GM21360 (cell line): ENCODE data around the gene ZNF256.

Experiments
- ATAC-seq: cut with Tn5 transposase; IDR thresholded peaks from one replicate; pipeline ENCODE4 v1.9.1; 2021; ENCODE audit warnings: mild to moderate bottlenecking, moderate library complexity; ENCODE audit not compliant: unreplicated experiment

ZNF256 gene

DNA sequence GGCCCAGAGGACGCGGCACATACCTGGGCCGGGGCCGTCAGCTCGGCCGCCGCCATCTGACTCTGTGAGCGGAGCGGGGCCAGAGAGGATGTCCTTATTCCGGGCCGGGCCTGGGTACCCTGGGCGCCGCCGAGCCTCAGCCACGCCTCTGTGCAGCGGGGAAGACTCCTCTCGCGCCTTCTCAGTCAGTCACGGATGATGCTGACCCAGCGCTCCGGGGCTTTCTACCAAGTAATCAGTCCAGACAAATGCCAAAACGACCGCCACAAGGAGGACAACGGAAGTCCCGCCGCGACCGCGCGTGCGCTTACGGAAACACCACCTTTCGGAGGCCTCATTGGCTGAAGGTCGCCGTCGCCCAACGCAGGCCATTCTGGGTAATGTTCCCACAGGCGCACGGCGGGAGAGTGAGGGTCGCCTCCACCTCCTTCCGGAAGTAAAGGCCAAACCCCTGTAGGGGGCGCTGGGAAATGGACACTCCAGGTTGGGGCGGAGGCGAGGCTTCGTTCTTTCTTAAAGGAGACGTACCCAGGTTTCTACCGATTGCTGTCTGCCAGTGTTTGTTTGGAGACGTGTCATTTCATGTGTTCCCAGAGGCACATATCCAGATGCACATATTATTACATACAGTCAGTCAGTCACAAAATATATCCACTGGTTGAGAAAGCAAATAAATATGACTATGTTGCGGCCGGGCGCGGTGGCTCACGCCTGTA lies at the start of gene ZNF256:
Gene ZNF256 (minus strand): TSS at position 288 of the 716 bp plus-strand sequence. CDS start 232 bp downstream, at position 56.
- ATAC-seq, result peak; percentile 89

GRCh38 chr19:57992841-57993240 lies 45.3 kb upstream of the ZNF256 start:
- no peak for ATAC-seq

GRCh38 chr19:57978586-57979289 lies 31.2 kb upstream of the ZNF256 start:
- ATAC-seq, result no peak

DNA sequence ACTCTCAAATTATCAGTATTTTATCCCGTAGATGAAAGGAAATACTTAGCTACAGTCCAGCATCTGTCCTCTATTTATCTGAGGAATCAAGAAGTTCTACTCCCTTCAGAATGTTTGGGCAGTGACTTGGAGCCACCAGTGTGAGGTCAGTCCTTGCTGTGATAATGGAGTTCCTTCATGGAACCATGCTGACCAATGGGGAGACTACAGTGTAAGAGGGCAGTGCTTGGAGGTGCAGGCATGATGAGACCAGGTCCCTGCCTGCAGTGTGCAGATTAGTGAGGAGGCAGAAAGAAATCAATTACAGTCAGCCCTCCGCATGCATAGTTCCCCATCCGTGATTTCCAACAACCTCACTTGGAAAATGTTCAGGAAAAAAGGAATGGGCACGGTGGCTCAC lies 26.9 kb upstream of the ZNF256 start, which contains the start of gene C19orf18:
Gene C19orf18 (minus strand): TSS at position 101 of the 400 bp plus-strand sequence. CDS start 102 bp downstream, outside the sequence.
- ATAC-seq, result no peak

DNA sequence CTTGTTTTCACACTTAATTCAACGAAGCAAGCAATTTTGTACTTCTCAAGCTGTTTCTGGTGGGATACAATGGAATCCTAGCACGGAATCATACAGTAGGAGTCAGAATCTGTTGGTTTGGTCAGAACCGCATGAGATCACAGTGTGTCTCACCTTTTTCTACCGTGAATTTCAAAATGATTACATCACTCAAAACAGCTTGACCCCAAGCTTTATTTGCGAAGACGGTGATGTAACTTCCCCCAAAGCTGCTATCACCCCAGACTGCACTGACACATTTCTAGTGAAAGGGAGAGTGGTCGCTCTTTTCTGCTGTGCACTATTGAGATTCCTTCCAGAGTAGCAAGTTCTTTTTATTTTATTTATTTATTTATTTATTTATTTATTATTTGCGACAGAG lies 17.3 kb upstream of the ZNF256 start:
- ATAC-seq, result no peak

GRCh38 chr19:57961785-57962184 lies 14.3 kb upstream of the ZNF256 start:
- ATAC-seq, result no peak

DNA sequence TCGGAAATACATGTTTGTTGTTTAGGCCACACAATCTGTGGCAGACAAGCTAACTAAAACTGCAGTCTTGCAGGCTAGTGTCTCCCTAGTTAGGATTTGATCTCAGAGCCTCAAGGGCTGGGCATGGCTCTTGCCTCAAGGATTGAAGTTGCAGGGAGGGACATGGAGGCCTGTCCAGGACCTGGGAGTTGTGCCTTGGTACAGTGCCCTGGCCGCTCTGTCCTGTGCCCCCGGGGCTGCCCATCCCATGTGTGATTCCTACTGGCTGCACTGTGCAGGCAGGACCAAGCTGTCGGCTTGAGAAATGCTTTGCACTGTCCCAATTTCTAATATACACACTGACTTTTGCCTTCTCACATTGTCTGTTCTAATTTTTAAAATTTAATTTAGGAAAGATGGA lies 7.5 kb upstream of the ZNF256 start:
- no peak for ATAC-seq

DNA sequence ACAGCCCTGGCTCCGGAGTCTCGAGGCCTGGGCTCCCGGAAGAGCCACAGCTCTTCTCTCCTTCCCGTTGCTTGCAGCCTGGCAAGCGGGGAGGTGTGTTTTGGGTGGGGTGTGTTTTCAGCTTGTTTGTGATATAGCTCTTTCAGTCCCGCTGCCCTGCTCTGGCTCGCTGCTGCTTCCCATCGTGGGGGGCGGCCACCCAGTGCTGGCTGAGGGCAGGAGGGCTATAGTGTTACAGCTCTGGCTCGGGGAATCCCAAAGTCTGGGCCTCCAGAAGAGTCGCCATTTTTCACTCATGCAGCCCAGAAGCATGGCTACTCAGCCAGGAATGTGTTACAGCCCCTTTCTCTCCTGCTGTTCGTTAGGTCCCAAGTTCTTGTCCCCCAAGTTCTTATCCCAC lies 2.2 kb upstream of the ZNF256 start:
- no peak for ATAC-seq

GRCh38 chr19:57949296-57949695 lies 1.8 kb upstream of the ZNF256 start:
- ATAC-seq, result no peak

GRCh38 chr19:57947088-57947418 lies 453 bp downstream of the ZNF256 start:
- ATAC-seq, result no peak

DNA sequence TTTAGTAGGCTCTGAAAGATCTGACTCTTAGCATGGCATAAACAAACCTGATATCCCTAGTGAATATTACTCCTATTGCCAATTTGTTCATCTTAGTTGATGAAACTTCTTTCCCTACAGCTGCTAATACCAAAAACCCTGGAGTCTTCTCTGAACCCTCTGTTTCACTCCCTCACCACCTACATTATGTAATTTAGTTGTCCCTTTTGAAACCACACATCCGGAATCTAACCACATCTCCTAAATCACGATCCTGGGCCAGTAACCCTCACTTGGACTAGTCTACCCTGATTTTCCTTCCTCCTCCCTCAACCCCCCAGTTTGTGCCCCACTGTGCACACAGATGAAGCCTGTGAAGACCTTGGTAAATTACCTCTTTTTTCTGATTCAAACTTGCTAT lies 1.2 kb downstream of the ZNF256 start:
- ATAC-seq, result no peak

GRCh38 chr19:57941593-57941992 lies 5.9 kb downstream of the ZNF256 start:
- no peak for ATAC-seq

GRCh38 chr19:57935731-57936130 lies 11.8 kb downstream of the ZNF256 start:
- no peak for ATAC-seq

DNA sequence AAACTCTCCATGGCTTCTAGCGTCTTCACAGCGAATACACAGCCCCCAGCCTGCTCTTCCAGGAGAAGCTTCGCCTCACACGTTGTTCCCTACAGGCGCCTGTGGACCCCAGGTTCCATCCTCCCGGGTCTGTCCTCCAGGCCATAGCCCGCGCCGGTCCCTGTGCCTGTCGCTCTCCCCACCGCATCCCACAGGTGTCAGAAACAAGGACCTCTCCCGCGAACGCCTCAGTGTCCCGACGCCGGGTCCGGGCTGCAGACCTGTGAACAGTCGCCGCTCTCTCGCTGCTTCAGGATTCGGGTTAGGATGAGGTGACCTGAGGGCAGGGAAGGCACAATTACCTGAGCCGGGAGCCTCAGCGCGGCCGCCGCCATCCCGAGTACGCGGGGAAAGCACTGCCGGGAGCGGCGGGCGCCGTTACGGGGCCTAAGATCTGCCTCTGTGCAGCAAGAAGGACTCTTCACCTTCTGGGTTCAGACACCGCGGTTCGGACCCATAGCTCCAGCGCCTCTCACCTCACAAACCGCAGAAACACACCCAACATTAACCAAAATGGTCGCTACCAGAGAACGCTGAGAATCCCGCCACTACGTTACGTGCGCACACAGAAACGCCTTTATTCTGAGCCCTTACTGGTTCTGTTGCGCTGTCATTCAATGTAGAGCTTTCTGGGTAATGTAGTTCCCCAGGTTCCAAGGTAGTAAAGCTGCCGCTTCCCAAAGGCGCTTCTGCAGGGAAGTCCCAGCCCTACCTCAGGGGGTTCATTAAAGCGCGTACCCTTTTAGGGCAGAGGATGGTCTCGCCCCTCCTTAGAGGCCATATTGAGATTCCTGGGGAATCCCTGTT lies 12.5 kb downstream of the ZNF256 start, which contains the start of gene ZNF418:
Gene ZNF418 (minus strand): TSS at position 583 of the 846 bp plus-strand sequence. CDS start 1,580 bp downstream, outside the sequence.
- peak; percentile 68 for ATAC-seq

GRCh38 chr19:57927587-57927986 lies 19.9 kb downstream of the ZNF256 start:
- ATAC-seq, result no peak

DNA sequence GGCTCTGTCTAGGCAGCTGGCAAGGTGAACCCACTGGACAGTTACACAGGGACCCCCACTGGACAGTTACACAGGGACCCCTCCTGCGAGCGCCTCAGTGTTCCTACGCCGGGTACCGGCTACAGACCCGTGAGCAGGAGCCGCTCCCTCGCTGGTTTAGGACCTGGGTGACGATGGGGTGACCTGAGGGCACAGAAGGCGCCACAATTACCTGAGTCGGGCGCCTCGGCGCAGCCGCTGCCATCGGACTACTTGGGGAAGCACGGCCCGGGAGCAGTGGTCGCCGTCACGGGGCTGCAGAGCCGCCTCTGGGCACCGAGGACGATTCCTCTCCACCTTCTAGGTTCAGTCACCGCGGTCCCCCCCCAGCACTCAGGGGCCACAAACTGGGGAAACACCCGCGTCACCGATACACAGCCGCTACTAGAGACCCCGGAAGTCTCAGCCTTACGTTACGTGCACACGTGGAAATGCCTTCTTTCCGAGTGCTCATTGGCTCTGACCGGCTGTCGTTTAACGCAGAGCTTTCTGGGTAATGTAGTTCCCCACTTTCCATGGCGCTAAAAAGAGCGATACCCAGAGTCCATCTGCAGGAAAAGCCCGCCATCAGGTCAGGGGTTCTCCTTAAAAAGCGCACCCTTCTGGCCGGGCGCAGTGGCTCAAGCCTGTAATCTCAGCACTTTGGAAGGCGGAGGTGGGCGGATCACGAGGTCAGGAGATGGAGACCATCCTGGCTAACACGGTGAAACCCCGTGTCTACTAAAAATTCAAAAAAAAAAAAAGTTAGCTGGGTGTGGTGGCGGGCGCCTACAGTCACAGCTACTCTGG lies 31.1 kb downstream of the ZNF256 start, which contains the start of gene ZNF417:
Gene ZNF417 (minus strand): TSS at position 425 of the 828 bp plus-strand sequence. CDS start 181 bp downstream, at position 244.
- ATAC-seq, result peak; percentile 96

DNA sequence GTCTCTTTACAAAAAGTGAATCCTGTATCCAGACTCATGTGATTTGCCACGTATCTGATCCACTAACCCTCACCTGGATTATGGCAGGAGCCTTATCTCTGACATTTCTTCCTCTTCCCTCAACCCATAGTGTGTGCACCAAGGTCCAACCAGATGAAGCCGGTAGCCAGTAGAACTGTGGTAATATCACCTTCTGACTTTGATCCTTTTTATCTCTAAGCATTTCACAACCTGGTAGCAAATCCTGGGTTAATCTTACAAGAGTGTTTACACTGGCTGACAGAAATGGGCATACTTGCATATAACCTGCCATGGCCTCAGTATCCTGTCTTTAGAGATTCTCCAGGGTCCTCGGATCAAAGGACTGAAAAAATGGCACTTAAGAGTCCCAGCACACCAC lies 33.0 kb downstream of the ZNF256 start:
- ATAC-seq, result no peak

DNA sequence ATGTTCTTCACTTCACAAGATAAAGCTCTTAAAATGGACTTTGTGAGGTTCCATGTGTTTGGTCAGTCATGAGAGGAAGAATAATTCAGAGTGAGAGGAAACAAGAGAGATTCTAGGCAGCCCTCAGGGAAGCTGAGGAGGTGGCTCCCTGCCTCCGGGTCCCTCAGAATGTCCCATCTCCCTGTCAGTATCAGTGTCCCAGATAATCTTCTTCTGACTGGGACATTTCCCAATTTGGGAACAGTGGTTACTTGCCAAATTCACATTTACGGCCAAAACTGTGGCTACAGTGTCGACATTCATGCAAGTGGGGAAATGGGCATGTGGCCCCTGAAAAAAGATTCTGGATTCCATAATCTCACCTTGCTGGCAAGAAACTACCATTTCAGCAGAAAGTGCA lies 40.1 kb downstream of the ZNF256 start:
- no peak for ATAC-seq

- ATAC-seq, result no peak
Observed at GRCh38 chr19:57905258-57905657, 42.2 kb downstream of the ZNF256 start.

DNA sequence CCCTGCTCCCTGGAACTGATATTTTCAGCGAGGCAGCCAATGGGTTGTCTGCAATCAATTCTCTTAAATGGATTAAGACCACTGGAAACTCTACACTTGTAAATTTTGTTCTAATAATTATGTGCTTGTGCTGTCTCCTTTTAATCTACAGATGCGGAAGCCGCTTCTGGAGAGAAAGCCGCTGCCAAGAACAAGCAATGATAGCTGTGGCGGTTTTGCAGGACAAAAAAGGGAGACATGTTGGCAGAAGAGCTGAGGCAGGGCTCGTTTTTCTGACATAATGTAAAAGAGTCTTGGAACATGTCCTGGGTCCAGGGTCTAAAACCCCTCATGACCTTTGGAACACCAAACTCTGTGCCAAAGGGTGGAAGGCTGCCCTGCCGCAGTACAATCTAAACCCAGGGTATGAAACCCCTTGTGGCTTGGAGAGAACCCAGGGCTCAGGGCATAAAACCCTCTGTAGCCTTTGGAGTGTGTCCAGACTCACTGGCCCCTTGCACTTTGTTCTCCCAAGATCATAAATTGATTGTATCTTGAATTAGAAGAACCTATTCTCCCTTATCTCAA lies 43.8 kb downstream of the ZNF256 start:
- no peak for ATAC-seq
